Central memory CD4-positive, alpha-beta T cell (primary cell): ENCODE data around the gene IL23A.

Experiments used
- DNase-seq: peaks from one replicate; pipeline ENCODE4 v3.0.0; 2022

Gene IL23A

GRCh38 chr12:56362130-56363059 is 23.7 kb downstream of the IL23A start, which contains the start of gene APOF:
APOF (minus strand) TSS chr12:56362857; CDS start chr12:56362745, 112 bp downstream.
- DNase-seq = no peak

GRCh38 chr12:56366948-56367347 is 28.3 kb downstream of the IL23A start:
- DNase-seq = no peak

- DNase-seq = no peak
Measured at GRCh38 chr12:56373515-56373914, 34.8 kb downstream of the IL23A start.

- no peak for DNase-seq
Measured at GRCh38 chr12:56374726-56375597, 36.3 kb downstream of the IL23A start.

- no peak for DNase-seq
Measured at GRCh38 chr12:56375598-56376434, 37.1 kb downstream of the IL23A start.

GRCh38 chr12:56377310-56377988 is 38.8 kb downstream of the IL23A start:
- DNase-seq = no peak

GRCh38 chr12:56377989-56378316 is 39.3 kb downstream of the IL23A start:
- no peak for DNase-seq

- DNase-seq = no peak
Measured at GRCh38 chr12:56382611-56383010, 43.9 kb downstream of the IL23A start.

- DNase-seq = no peak
Measured at GRCh38 chr12:56385873-56386272, 47.2 kb downstream of the IL23A start.

GRCh38 chr12:56387152-56387736 is 48.6 kb downstream of the IL23A start:
- no peak for DNase-seq

- no peak for DNase-seq
Measured at GRCh38 chr12:56389412-56389811, 50.7 kb downstream of the IL23A start.
